ENCODE measurements around the gene ANKRD28.

DNA sequence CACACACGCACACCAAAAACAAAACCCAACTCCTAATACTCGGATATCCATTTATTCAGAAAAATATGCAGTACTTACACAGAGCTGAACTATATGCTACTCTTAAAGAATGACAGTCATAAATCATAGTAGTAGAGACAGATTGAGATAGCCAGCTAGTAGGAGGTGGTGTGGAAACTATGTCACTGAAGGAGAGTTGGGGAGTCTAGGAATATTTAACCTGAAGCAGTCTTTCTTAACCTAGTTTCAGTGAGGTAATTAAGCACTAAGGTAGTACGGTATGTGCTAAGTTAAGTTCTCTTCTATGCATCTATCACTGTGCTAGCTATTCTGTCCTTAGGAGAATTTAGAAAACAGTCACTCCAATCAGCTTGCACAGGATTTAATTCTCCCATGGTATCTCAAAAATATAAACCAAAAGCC is 54.2 kb downstream of the ANKRD28 start:
- TF ChIP-seq, protein P1, sequence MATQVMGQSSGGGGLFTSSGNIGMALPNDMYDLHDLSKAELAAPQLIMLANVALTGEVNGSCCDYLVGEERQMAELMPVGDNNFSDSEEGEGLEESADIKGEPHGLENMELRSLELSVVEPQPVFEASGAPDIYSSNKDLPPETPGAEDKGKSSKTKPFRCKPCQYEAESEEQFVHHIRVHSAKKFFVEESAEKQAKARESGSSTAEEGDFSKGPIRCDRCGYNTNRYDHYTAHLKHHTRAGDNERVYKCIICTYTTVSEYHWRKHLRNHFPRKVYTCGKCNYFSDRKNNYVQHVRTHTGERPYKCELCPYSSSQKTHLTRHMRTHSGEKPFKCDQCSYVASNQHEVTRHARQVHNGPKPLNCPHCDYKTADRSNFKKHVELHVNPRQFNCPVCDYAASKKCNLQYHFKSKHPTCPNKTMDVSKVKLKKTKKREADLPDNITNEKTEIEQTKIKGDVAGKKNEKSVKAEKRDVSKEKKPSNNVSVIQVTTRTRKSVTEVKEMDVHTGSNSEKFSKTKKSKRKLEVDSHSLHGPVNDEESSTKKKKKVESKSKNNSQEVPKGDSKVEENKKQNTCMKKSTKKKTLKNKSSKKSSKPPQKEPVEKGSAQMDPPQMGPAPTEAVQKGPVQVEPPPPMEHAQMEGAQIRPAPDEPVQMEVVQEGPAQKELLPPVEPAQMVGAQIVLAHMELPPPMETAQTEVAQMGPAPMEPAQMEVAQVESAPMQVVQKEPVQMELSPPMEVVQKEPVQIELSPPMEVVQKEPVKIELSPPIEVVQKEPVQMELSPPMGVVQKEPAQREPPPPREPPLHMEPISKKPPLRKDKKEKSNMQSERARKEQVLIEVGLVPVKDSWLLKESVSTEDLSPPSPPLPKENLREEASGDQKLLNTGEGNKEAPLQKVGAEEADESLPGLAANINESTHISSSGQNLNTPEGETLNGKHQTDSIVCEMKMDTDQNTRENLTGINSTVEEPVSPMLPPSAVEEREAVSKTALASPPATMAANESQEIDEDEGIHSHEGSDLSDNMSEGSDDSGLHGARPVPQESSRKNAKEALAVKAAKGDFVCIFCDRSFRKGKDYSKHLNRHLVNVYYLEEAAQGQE (IDR thresholded peaks at IDR 0.05; ENCODE audit: insufficient read depth in 1 of 2, low read depth in 2 of 2, low read length in 2 of 2): no peak
- no peak for TF ChIP-seq POLR2AphosphoS5 (IDR thresholded peaks at IDR 0.05; ENCODE audit: low read depth, low read length)
